Endothelial cell of umbilical vein (primary cell): ENCODE measurements around the gene EPHB6. TPM values are rescaled to one million over a fixed set of nuclear protein-coding genes. Genes with fewer than 3 reads are reported as not detected.

Experiments used
- Bru-seq: library from RNA; stranded (reverse); fragments of 400-500 nt; gene quantifications from one replicate; lab custom pipeline; 2021; lab: Mats Ljungman, UMichigan
- BruChase-seq, 2 experiments: library from RNA; stranded (reverse); fragments of 400-500 nt; gene quantifications; one replicate each; lab custom pipeline; 2021; lab: Mats Ljungman, UMichigan
- BruUV-seq: library from RNA; stranded (reverse); fragments of 400-500 nt; replicated peaks from 2 replicates; lab custom pipeline; 2021; lab: Mats Ljungman, UMichigan
- CTCF ChIA-PET: fragments of 300-600, 350-600 bp; sonication (Branson Sonifier 250); formaldehyde crosslinking; loops from one replicate; lab custom pipeline; 2021; ENCODE audit warnings: antibody characterized with exemption, inconsistent platforms; lab: Charles Lee
- POLR2A ChIA-PET: fragments of 300-600, 350-600 bp; sonication (Branson Sonifier 250); formaldehyde crosslinking; loops from one replicate; lab custom pipeline; 2021; ENCODE audit warnings: antibody characterized with exemption, inconsistent platforms; lab: Charles Lee
- DNase-seq: peaks from one replicate; pipeline ENCODE4 v3.0.0-alpha.2; 2011; ENCODE audit warnings: low read depth, low spot score
- FAIRE-seq: peaks from 2 replicates; lab custom pipeline; 2011; peaks lifted over from hg19 to GRCh38; lab: Jason Lieb, UNC
- H2AFZ ChIP-seq: 2 replicates; pipeline ENCODE4 v1.6.0; 2012; ENCODE audit warnings: low read depth, low read length, control low read depth, inconsistent platforms
- H3K27ac ChIP-seq: 2 replicates; pipeline ENCODE4 v1.5.1; 2011; ENCODE audit warnings: low read depth, mild to moderate bottlenecking, control low read depth, low read length, moderate library complexity; ENCODE audit not compliant: insufficient read depth
- H3K27me3 ChIP-seq, 2 experiments: 2 replicates each; pipeline versions ENCODE4 v1.6.0 to v1.6.1; 2011; ENCODE audit warnings: low read length in 2 of 2, mixed read lengths in 1 of 2; ENCODE audit not compliant: control insufficient read depth in 2 of 2, insufficient read depth in 2 of 2
- H3K36me3 ChIP-seq, 2 experiments: 2 replicates in 1 of 2; 3 replicates in 1 of 2; pipeline ENCODE4 v1.5.1; 2011; ENCODE audit warnings: low read length in 2 of 2, mild to moderate bottlenecking in 1 of 2, moderate library complexity in 1 of 2; ENCODE audit not compliant: control insufficient read depth in 2 of 2, insufficient read depth in 2 of 2; ENCODE audit errors: extremely low read depth in 1 of 2
- H3K4me1 ChIP-seq: 3 replicates; pipeline ENCODE4 v1.5.1; 2011; ENCODE audit warnings: mild to moderate bottlenecking, low read length; ENCODE audit not compliant: control insufficient read depth, insufficient read depth; ENCODE audit errors: extremely low read depth
- H3K4me2 ChIP-seq: 2 replicates; pipeline ENCODE4 v1.6.1; 2011; ENCODE audit warnings: low read length, control low read depth, mixed read lengths; ENCODE audit not compliant: insufficient read depth
- H3K4me3 ChIP-seq, 3 experiments: fragments of 200-600 bp in 1 of 3; sonication (generic), shearing (Covaris generic) in 1 of 3; replicated peaks in 1 of 3; 2 replicates each; pipeline ENCODE4 v1.5.1; 2011 to 2016; ENCODE audit warnings: control low read depth in 3 of 3, low read length in 3 of 3, mild to moderate bottlenecking in 2 of 3, inconsistent platforms in 1 of 3, low read depth in 1 of 3, moderate library complexity in 1 of 3; ENCODE audit not compliant: insufficient read depth in 1 of 3
- H3K79me2 ChIP-seq: 2 replicates; pipeline ENCODE4 v1.6.0; 2012; ENCODE audit warnings: low read length, inconsistent platforms; ENCODE audit not compliant: control insufficient read depth, insufficient read depth
- H3K9ac ChIP-seq: replicated peaks from 2 replicates; pipeline ENCODE3; 2011; ENCODE audit warnings: low read length, control low read depth; ENCODE audit not compliant: insufficient read depth; ENCODE audit errors: extremely low read depth
- H3K9me1 ChIP-seq: replicated peaks from 3 replicates; pipeline ENCODE4 v1.6.0; 2011; ENCODE audit warnings: mild to moderate bottlenecking, low read length; ENCODE audit not compliant: control insufficient read depth, insufficient read depth; ENCODE audit errors: extremely low read depth
- H3K9me3 ChIP-seq: replicated peaks from 2 replicates; pipeline ENCODE4 v1.5.1; 2012; ENCODE audit warnings: low read length, inconsistent platforms; ENCODE audit not compliant: control insufficient read depth, insufficient read depth
- H4K20me1 ChIP-seq: replicated peaks from 2 replicates; pipeline ENCODE3; 2011; ENCODE audit warnings: mild to moderate bottlenecking, low read length; ENCODE audit not compliant: control insufficient read depth, insufficient read depth; ENCODE audit errors: extremely low read depth
- EZH2 ChIP-seq: IDR thresholded peaks from 2 replicates; pipeline ENCODE4 v1.6.1; 2012; ENCODE audit warnings: borderline replicate concordance, low read depth, mild to moderate bottlenecking, moderate library complexity, low read length, inconsistent platforms; ENCODE audit not compliant: severe bottlenecking
- FOS ChIP-seq: IDR thresholded peaks from 2 replicates; pipeline ENCODE4 v1.6.1; 2011; ENCODE audit warnings: mild to moderate bottlenecking, low read length, moderate library complexity, borderline replicate concordance; ENCODE audit not compliant: insufficient read depth
- GATA2 ChIP-seq: IDR thresholded peaks from 2 replicates; pipeline ENCODE4 v1.7.0; 2011; ENCODE audit warnings: low read depth, mild to moderate bottlenecking, moderate library complexity, mixed read lengths, low read length; ENCODE audit not compliant: insufficient read length, insufficient read depth
- JUN ChIP-seq: IDR thresholded peaks from 2 replicates; pipeline ENCODE4 v1.6.1; 2011; ENCODE audit warnings: borderline replicate concordance, low read depth; ENCODE audit not compliant: insufficient read length, insufficient read depth
- POLR2A ChIP-seq: IDR thresholded peaks from 2 replicates; pipeline ENCODE4 v1.6.1; 2012; ENCODE audit warnings: low read depth, mild to moderate bottlenecking, control low read depth, low read length
- POLR2AphosphoS5 ChIP-seq: IDR thresholded peaks from 2 replicates; pipeline ENCODE4 v1.6.1; 2012; ENCODE audit warnings: low read depth, mild to moderate bottlenecking, control low read depth, low read length, moderate library complexity; ENCODE audit not compliant: insufficient read depth
- dilution Hi-C: fragments of 300-500 bp; cut with MboI; formaldehyde crosslinking; loops from one replicate; pipeline ENCODE4 v1.15.0; 2019; ENCODE audit warnings: low sequenced_read_pairs; ENCODE audit not compliant: extremely low pct_ligation_motif_present
- intact Hi-C: fragments of 100-400 bp; cut with micrococcal nuclease; formaldehyde crosslinking; loops from one replicate; pipeline ENCODE4 v1.10.0; 2022
- long read RNA-seq: library from polyadenylated mRNA; stranded (forward); transcript quantifications from one replicate; pipeline ENCODE4 v2.0.0, GENCODE V29; 2021
- polyA minus RNA-seq, 3 experiments: library from RNA; depleted of rRNA, polyadenylated mRNA; stranded (reverse); fragments of >200 nt; gene quantifications; 1 replicate in 1 of 3; 2 replicates in 2 of 3; pipeline ENCODE4 v1.2.3, GENCODE V29; 2011
- polyA plus RNA-seq, 4 experiments: library from polyadenylated mRNA; depleted of rRNA in 3 of 4; stranded (reverse) in 3 of 4; unstranded in 1 of 4; fragments of >200 nt; gene quantifications; 2 replicates each; pipeline versions ENCODE4 v1.2.1 to v1.2.3, GENCODE V29; 2011 to 2012; ENCODE audit warnings: missing spikeins in 1 of 4
- total RNA-seq: library from RNA; stranded (reverse); gene quantifications from 2 replicates; pipeline ENCODE4 v1.2.3, GENCODE V29; 2021
- TF ChIP-seq, protein P1 (sequence below), 2 donors: IDR thresholded peaks; 1 replicate in 1 of 2; 2 replicates in 1 of 2; pipeline ENCODE4 v1.5.1; 2011; ENCODE audit warnings: low read length in 2 of 2, mild to moderate bottlenecking in 2 of 2, moderate library complexity in 2 of 2, control low read depth in 1 of 2, inconsistent platforms in 1 of 2, low read depth in 1 of 2; ENCODE audit not compliant: insufficient read depth in 1 of 2; ENCODE audit errors: extremely low read depth in 1 of 2

EPHB6 gene, protein sequence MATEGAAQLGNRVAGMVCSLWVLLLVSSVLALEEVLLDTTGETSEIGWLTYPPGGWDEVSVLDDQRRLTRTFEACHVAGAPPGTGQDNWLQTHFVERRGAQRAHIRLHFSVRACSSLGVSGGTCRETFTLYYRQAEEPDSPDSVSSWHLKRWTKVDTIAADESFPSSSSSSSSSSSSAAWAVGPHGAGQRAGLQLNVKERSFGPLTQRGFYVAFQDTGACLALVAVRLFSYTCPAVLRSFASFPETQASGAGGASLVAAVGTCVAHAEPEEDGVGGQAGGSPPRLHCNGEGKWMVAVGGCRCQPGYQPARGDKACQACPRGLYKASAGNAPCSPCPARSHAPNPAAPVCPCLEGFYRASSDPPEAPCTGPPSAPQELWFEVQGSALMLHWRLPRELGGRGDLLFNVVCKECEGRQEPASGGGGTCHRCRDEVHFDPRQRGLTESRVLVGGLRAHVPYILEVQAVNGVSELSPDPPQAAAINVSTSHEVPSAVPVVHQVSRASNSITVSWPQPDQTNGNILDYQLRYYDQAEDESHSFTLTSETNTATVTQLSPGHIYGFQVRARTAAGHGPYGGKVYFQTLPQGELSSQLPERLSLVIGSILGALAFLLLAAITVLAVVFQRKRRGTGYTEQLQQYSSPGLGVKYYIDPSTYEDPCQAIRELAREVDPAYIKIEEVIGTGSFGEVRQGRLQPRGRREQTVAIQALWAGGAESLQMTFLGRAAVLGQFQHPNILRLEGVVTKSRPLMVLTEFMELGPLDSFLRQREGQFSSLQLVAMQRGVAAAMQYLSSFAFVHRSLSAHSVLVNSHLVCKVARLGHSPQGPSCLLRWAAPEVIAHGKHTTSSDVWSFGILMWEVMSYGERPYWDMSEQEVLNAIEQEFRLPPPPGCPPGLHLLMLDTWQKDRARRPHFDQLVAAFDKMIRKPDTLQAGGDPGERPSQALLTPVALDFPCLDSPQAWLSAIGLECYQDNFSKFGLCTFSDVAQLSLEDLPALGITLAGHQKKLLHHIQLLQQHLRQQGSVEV
- total RNA-seq: 2.9 TPM in 2 replicates
- polyA plus RNA-seq: 0.62 and 0.86 TPM in 2 replicates
- 0.41 and 0.52 TPM in 2 replicates for polyA plus RNA-seq (2011; cell fraction: cytosol; rRNA removed)
- 1.5 and 2.2 TPM in 2 replicates for polyA plus RNA-seq (2011; cell fraction: nucleus; rRNA removed)
- polyA plus RNA-seq (2012): 0.71 and 3.3 TPM in 2 replicates
- polyA minus RNA-seq: 1.7 and 2.2 TPM in 2 replicates
- polyA minus RNA-seq (2011; cell fraction: cytosol; rRNA and poly(A)+ RNA removed): not detected
- polyA minus RNA-seq (2011; cell fraction: nucleus; rRNA and poly(A)+ RNA removed): 0.29 and 0.43 TPM in 2 replicates
- percentile 19 among the genes with signal in this experiment for Bru-seq, nascent RNA
- percentile 27 among the genes with signal in this experiment for BruChase-seq, experiment 1, labeled RNA remaining after a 6-hour chase
- percentile 19 among the genes with signal in this experiment for BruChase-seq, experiment 2, labeled RNA remaining after a 2-hour chase
- long read RNA-seq, partial matches to known transcripts: 2 of 4 reads
- long read RNA-seq, other reads (novel, unspliced or antisense): 2 of 4 reads

GRCh38 chr7:142854372-142855113, at the start of gene EPHB6:
EPHB6 (plus strand) TSS chr7:142855076; CDS start chr7:142863228, 8,152 bp downstream.
- CTCF ChIA-PET: interaction anchor here (0.5 to 3.6 kb wide), 15 partner anchors 12 to 386 kb away, joined by 3 to 33 read pairs (median 4); no protein-coding TSS in a partner anchor
- H3K4me2 ChIP-seq: peak within 1 kb of the TSS; percentile 82
- peak within 1 kb of the TSS; percentile 2 for H3K9ac ChIP-seq
- FAIRE-seq: peak; percentile 55
- no TSS peak for BruUV-seq
- peaks cover 3% of the 10 kb centered on the region for H3K4me1 ChIP-seq
- POLR2A ChIA-PET: no interaction called here
- dilution Hi-C loops (no loop called here), intact Hi-C loops (loop anchor here (1.0 to 5.0 kb wide), 5 partner anchors 12 to 361 kb away; no protein-coding TSS in a partner anchor)
- no peaks in the 10 kb centered on the region for H4K20me1 ChIP-seq
- no peaks in the 10 kb centered on the region for H3K79me2 ChIP-seq
- no peaks in the 10 kb centered on the region for H3K36me3 ChIP-seq
- H3K27ac ChIP-seq: no peak within 1 kb of the TSS
- H3K9me1 ChIP-seq: no peaks in the 10 kb centered on the region
- peak within 1 kb of the TSS; percentile 48 to 73 (median 65) for H3K4me3 ChIP-seq
- H2AFZ ChIP-seq: peak within 1 kb of the TSS; percentile 96
- DNase-seq: no peak
- TF ChIP-seq JUN (no peak), POLR2A (no peak), POLR2AphosphoS5 (no peak), EZH2 (no peak), FOS (no peak), GATA2 (no peak)
- TF ChIP-seq, protein P1, sequence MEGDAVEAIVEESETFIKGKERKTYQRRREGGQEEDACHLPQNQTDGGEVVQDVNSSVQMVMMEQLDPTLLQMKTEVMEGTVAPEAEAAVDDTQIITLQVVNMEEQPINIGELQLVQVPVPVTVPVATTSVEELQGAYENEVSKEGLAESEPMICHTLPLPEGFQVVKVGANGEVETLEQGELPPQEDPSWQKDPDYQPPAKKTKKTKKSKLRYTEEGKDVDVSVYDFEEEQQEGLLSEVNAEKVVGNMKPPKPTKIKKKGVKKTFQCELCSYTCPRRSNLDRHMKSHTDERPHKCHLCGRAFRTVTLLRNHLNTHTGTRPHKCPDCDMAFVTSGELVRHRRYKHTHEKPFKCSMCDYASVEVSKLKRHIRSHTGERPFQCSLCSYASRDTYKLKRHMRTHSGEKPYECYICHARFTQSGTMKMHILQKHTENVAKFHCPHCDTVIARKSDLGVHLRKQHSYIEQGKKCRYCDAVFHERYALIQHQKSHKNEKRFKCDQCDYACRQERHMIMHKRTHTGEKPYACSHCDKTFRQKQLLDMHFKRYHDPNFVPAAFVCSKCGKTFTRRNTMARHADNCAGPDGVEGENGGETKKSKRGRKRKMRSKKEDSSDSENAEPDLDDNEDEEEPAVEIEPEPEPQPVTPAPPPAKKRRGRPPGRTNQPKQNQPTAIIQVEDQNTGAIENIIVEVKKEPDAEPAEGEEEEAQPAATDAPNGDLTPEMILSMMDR (IDR thresholded peaks at IDR 0.05; ENCODE audit: extremely low read depth in 1 of 2, insufficient read depth in 1 of 2, low read depth in 1 of 2, low read length in 2 of 2): no peak
- H3K27me3 ChIP-seq: peaks cover 7 to 10% of the 10 kb centered on the region in 2 experiments
- no peaks in the 10 kb centered on the region for H3K9me3 ChIP-seq
